ENCODE measurements around the gene EFCAB10.

EFCAB10 gene

DNA sequence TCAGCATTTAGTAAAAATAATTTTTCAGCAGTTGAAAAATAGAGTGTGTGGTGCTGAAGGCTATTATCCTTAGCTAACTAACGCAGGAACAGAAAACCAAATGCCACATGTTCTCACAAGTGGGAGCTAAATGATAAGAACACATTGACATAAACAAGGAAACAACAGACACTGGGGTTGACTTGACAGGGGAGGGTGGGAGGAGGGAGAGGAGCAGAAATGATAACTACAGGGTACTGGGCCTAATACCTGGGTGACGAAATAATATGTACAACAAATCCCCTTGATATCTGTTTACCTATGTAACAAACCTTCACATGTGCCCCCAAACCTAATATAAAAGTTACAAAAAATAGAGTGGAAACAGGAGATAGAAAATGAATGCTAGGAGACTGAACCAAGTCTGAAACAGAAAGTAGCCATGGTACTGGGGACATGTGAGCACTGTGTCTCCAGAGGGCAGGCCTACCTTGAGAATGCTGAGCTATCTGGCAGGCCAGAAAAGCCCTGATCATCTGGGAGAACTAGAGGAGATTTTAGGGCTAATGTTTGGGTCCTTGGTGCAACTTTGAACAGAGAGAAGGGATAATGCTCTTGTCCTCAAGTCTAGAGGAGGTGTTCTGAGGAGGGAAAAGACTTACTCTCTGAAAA lies 4.7 kb upstream of the EFCAB10 start:
- no peak for TF ChIP-seq Cebpa-rat (IDR thresholded peaks at IDR 0.05)
- Histone ChIP-seq H3K27ac (no peak overlapping the region), H3K9ac (no peak overlapping the region), H3K4me3 (no peak overlapping the region), H3K9me3 (replicated peaks in 1 of 11) (peaks cover 37 to 43% (median 39%) of the 10 kb centered on the region in 11 experiments), H3K4me1 (peaks cover 0 to 32% (median 26%) of the 10 kb centered on the region in 10 experiments; a peak in 17 of 20 replicates), H3K36me3 (peaks cover 0 to 2% (median 0%) of the 10 kb centered on the region in 11 experiments; a peak in 3 of 22 replicates), H3K27me3 (no peaks in the 10 kb centered on the region), H3K4me2 (no peak overlapping the region), H4K20me1 (no peaks in the 10 kb centered on the region)

DNA sequence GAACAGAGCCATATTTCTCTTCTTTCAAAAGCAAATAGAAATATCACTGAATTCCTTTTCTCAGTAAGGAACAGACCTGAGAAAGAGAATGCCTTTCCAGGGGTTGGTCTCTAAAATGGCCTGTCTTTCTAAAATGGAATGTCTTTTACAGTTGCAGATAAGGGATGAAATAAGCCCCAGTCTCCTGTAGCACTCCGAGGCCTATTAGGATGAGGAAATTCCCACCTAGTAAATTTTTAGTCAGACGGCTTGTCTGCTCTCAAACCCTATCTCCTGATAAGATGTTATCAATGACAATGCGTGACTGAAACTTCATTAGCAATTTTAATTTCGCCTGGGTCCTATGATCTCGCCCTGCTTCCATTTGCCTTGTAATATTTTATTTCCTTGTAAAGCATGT lies 2.9 kb upstream of the EFCAB10 start:
- peaks cover 41 to 48% (median 43%) of the 10 kb centered on the region in 11 experiments for H3K9me3 ChIP-seq (replicated peaks in 1 of 11)
- no peak overlapping the region for H3K9ac ChIP-seq
- H3K36me3 ChIP-seq: peaks cover 0 to 4% (median 0%) of the 10 kb centered on the region in 11 experiments; a peak in 3 of 22 replicates
- TF ChIP-seq Cebpa-rat (IDR thresholded peaks at IDR 0.05): no peak
- no peak overlapping the region for H3K27ac ChIP-seq
- H3K4me3 ChIP-seq: no peak overlapping the region
- H3K4me1 ChIP-seq: peaks cover 0 to 29% (median 24%) of the 10 kb centered on the region in 10 experiments; a peak in 17 of 20 replicates
- no peaks in the 10 kb centered on the region for H4K20me1 ChIP-seq
- no peak overlapping the region for H3K4me2 ChIP-seq
- H3K27me3 ChIP-seq: no peaks in the 10 kb centered on the region

DNA sequence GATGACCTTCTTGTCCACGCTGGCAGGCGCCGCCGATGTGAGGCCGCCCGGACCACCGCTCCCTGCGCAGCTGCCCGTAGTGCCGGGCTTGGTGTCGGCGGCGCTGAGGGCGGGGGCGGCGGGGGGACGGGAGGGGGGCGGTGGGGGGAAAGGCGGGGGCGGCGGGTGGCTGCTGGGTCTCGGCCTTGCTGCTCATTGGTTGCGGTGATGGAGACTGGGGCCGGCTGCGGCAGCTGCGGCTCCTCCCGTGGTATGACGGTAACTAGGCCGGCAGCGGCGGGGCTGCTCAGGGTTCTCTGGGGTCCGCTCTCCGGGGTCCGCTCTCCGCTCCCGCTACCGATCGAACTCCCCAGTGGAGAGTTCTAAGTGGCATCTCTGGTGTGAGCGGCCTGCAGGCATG lies 1.8 kb upstream of the EFCAB10 start:
- no peak overlapping the region for H3K9ac ChIP-seq
- H3K4me2 ChIP-seq: no peak overlapping the region
- peaks cover 0 to 4% (median 0%) of the 10 kb centered on the region in 11 experiments; a peak in 3 of 22 replicates for H3K36me3 ChIP-seq
- no peaks in the 10 kb centered on the region for H4K20me1 ChIP-seq
- no peak overlapping the region for H3K27ac ChIP-seq
- H3K4me1 ChIP-seq: peaks cover 0 to 18% (median 13%) of the 10 kb centered on the region in 10 experiments; a peak in 17 of 20 replicates
- H3K27me3 ChIP-seq: no peaks in the 10 kb centered on the region
- H3K9me3 ChIP-seq (replicated peaks in 1 of 11): peaks cover 41 to 48% (median 43%) of the 10 kb centered on the region in 11 experiments
- TF ChIP-seq Cebpa-rat (IDR thresholded peaks at IDR 0.05): no peak
- H3K4me3 ChIP-seq: no peak overlapping the region

DNA sequence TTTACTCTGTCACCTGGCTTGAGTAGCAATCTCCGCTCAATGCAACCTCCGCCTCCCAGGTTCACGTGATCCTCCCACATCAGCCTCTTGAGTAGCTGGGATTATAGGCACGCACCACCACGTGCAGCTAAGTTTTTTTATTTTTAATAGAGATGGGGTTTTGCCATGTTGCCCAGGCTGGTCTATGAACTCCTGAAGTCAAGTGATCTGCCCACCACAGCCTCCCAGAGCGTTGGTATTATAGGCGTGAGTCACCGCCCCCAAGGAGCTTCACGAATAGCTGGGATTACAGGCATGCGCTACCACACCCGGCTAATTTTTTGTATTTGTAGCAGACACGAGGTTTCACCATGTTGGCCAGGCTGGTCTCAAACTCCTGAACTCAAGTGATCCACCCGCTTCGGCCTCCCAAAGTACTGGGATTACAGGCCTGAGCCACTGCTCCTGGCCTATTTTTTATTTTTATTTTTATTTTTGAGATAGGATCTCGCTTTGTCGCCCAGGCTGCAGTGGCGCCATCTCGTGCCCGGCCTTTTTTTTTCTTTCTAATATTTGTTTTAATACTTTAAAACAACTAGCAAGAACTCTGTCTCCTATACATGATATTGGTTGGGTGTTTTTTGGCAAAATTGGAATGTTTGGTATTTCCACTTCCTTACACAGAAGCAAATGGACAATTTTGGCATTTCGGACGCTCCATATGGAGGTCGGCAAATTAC lies 1.1 kb downstream of the EFCAB10 start:
- Histone ChIP-seq H3K4me2 (no peak overlapping the region), H3K4me1 (no peaks in the 10 kb centered on the region), H3K9me3 (replicated peaks in 1 of 11) (peaks cover 40 to 45% (median 43%) of the 10 kb centered on the region in 11 experiments), H3K4me3 (no peak overlapping the region), H3K27ac (no peak overlapping the region), H3K27me3 (no peaks in the 10 kb centered on the region), H3K36me3 (peaks cover 0 to 4% (median 0%) of the 10 kb centered on the region in 11 experiments; a peak in 3 of 22 replicates), H4K20me1 (no peaks in the 10 kb centered on the region), H3K9ac (no peak overlapping the region)
- no peak for TF ChIP-seq Cebpa-rat (IDR thresholded peaks at IDR 0.05)

DNA sequence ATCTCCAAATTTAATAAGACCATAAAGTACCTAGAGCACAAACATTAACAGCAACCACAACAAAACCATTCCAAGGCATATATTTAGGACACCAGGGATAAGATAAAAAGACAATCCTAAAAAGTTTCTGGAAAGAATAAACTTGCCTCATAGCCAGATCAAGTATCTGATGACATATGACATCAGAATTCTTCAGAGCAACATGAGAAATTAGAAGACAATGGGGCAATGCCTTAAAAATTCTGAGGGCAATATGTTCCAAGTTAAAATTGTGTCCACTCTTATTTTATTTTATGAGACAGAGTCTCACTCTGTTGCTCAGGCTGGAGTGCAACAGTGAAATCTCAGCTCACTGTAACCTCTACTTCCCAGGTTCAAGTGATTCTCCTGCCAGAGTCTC lies 2.8 kb downstream of the EFCAB10 start:
- H3K27me3 ChIP-seq: no peaks in the 10 kb centered on the region
- no peak overlapping the region for H3K4me2 ChIP-seq
- H3K4me3 ChIP-seq: no peak overlapping the region
- H3K4me1 ChIP-seq: no peaks in the 10 kb centered on the region
- no peak for TF ChIP-seq Cebpa-rat (IDR thresholded peaks at IDR 0.05)
- peaks cover 23 to 36% (median 28%) of the 10 kb centered on the region in 11 experiments for H3K9me3 ChIP-seq (replicated peaks in 1 of 11)
- peaks cover 0 to 4% (median 0%) of the 10 kb centered on the region in 11 experiments; a peak in 3 of 22 replicates for H3K36me3 ChIP-seq
- H4K20me1 ChIP-seq: no peaks in the 10 kb centered on the region
- H3K27ac ChIP-seq: no peak overlapping the region
- no peak overlapping the region for H3K9ac ChIP-seq

DNA sequence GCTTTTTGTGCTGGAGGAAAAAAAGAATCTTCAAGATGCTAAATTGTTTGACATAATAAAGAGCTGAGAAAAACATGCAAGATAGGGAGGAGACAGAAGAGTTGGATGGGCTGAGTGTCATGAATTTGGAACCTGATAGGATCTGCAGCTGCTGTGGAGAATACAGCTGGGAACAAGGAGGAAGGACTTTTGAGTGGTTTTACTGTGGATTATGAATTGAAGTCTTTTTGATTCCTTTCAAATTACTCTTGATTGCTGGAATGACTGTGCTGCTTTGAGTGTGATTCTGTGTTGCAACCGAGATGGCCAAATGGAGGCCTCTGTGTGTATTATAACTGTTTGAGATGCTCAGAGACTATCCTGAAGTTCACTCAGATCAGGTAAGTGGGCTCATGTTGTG lies 4.0 kb downstream of the EFCAB10 start:
- H3K9ac ChIP-seq: no peak overlapping the region
- H3K4me3 ChIP-seq: no peak overlapping the region
- no peak overlapping the region for H3K27ac ChIP-seq
- H3K4me1 ChIP-seq: no peaks in the 10 kb centered on the region
- H4K20me1 ChIP-seq: no peaks in the 10 kb centered on the region
- H3K27me3 ChIP-seq: no peaks in the 10 kb centered on the region
- H3K36me3 ChIP-seq: peaks cover 0 to 11% (median 2%) of the 10 kb centered on the region in 11 experiments; a peak in 5 of 22 replicates
- TF ChIP-seq Cebpa-rat (IDR thresholded peaks at IDR 0.05): no peak
- peaks cover 13 to 24% (median 19%) of the 10 kb centered on the region in 11 experiments for H3K9me3 ChIP-seq (replicated peaks in 1 of 11)
- no peak overlapping the region for H3K4me2 ChIP-seq

DNA sequence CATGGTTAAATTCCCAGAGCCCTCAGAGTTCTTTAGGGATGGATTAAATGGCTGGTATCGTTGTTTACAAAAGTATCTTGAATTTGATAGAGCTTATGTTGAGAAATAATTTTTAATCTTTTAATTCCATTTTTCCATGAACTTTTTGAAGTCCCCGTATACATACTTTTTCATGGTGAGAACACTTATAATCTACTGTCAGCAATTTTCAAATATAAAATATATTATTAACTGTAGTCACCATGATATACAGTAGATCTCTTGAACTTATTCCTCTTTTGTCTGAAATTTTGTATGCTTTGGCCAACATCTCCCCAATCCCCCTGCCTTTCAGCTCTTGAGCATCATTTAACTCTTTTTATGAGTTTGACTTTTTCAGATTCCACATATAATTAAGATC lies 9.4 kb downstream of the EFCAB10 start:
- Histone ChIP-seq H3K4me1 (no peaks in the 10 kb centered on the region), H3K4me3 (no peak overlapping the region), H3K27ac (no peak overlapping the region), H4K20me1 (no peaks in the 10 kb centered on the region), H3K4me2 (no peak overlapping the region), H3K9me3 (replicated peaks in 1 of 11) (peaks cover 0 to 6% (median 3%) of the 10 kb centered on the region in 11 experiments; a peak in 8 of 22 replicates), H3K9ac (no peak overlapping the region), H3K36me3 (peaks cover 28 to 53% (median 39%) of the 10 kb centered on the region in 11 experiments), H3K27me3 (no peaks in the 10 kb centered on the region)
- TF ChIP-seq Cebpa-rat (IDR thresholded peaks at IDR 0.05): no peak

DNA sequence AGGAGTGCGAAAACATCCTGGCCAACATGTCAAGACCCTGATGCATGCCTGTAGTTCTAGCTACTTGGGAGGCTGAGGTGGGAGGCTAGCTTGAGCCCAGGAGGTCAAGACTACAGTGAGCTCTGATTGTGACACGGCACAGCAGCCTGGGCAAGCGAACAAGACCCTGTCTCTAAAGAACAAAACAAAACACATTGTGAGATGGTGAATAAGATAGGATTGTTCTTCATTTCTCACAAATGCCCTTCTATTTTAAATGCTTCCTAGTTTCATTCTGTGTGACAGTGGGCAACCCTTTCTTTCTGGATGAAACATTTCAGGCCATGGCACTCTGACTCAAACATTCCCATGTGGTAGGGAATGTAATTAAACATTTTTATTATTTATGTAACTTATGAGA lies 13.5 kb downstream of the EFCAB10 start:
- no peak for TF ChIP-seq Cebpa-rat (IDR thresholded peaks at IDR 0.05)
- peaks cover 67 to 90% (median 79%) of the 10 kb centered on the region in 11 experiments for H3K36me3 ChIP-seq
- H3K4me3 ChIP-seq: no peak overlapping the region
- no peaks in the 10 kb centered on the region for H4K20me1 ChIP-seq
- H3K4me1 ChIP-seq: no peaks in the 10 kb centered on the region
- no peaks in the 10 kb centered on the region for H3K9me3 ChIP-seq (replicated peaks in 1 of 11)
- H3K9ac ChIP-seq: no peak overlapping the region
- no peak overlapping the region for H3K4me2 ChIP-seq
- no peak overlapping the region for H3K27ac ChIP-seq
- H3K27me3 ChIP-seq: no peaks in the 10 kb centered on the region

DNA sequence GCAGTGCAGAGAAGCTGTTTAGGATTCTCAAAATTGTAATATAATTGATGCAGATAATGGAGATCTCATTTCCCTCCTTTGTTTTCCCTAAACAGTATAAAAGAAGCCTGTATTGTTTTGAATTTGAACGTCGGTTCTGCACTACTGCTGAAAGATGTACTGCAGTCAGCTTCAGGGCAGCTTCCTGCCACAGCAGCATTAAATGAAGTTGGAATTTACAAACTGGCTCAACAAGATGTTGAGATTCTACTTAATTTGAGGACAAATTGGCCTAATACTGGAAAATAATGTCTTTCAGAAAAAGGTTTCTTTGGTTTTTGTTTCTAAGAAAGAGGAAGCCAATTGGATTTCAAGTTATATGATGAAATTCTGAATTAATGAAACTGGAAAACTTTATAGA lies 14.3 kb downstream of the EFCAB10 start:
- Histone ChIP-seq H3K27me3 (no peaks in the 10 kb centered on the region), H4K20me1 (no peaks in the 10 kb centered on the region), H3K36me3 (peaks cover 74 to 92% (median 87%) of the 10 kb centered on the region in 11 experiments), H3K4me1 (no peaks in the 10 kb centered on the region), H3K9me3 (replicated peaks in 1 of 11) (no peaks in the 10 kb centered on the region), H3K9ac (no peak overlapping the region), H3K4me2 (no peak overlapping the region), H3K27ac (no peak overlapping the region), H3K4me3 (no peak overlapping the region)
- TF ChIP-seq Cebpa-rat (IDR thresholded peaks at IDR 0.05): no peak

Data from BLaER1 treated with 17β-estradiol and CSF1 and Interleukin-3, amounts not matched to agents 10 nM and 100 nM (cell line).